NAMALWA (cell line): ENCODE results near the gene GABRR2.

ENCODE experiments used
- DNase-seq: peaks from one replicate; pipeline ENCODE4 v3.0.0-alpha.2; 2015; ENCODE audit warnings: low spot score

GABRR2 gene

GRCh38 chr6:89208551-89208950 is 106.5 kb downstream of the GABRR2 start:
- DNase-seq, result no peak
